Heart left ventricle (tissue), 16 donors: ENCODE results near the gene RWDD1. TPM values are rescaled to one million over a fixed set of nuclear protein-coding genes. Genes with fewer than 3 reads are reported as not detected.
"Not testable (repeated sequence)": the region's sequence is repeated elsewhere in the genome, so short reads cannot be mapped to it uniquely, and the experiment has no call there.

Experiments
- ATAC-seq, 4 donors: fragments of 200-7000 bp; cut with Tn5 transposase; one replicate each; pipeline ENCODE4 v1.9.1; 2020 to 2022; ENCODE audit warnings: moderate library complexity in 4 of 4, mild to moderate bottlenecking in 3 of 4, moderate number of reproducible peaks in 1 of 4
- DNase-seq, 5 donors: peaks; one replicate each; pipeline ENCODE4 v3.0.0-alpha.2; 2020
- H3K27ac ChIP-seq, 12 donors: fragments of 200-600 bp; sonication (generic) in 4 of 12; one replicate each; pipeline versions ENCODE4 v1.5.0 to v1.8.0; 2016 to 2022; ENCODE audit warnings: mild to moderate bottlenecking in 2 of 12
- H3K27me3 ChIP-seq, 9 donors: fragments of 200-600 bp; sonication (generic) in 2 of 9; one replicate each; pipeline versions ENCODE4 v1.5.1 to v1.8.0; 2016 to 2022; ENCODE audit warnings: mild to moderate bottlenecking in 3 of 9
- H3K36me3 ChIP-seq, 9 donors: fragments of 200-600 bp; sonication (generic) in 2 of 9; one replicate each; pipeline versions ENCODE4 v1.5.0 to v1.8.0; 2018 to 2022; ENCODE audit warnings: mild to moderate bottlenecking in 2 of 9
- H3K4me1 ChIP-seq, 12 donors: fragments of 200-600 bp; sonication (generic) in 4 of 12; one replicate each; pipeline versions ENCODE4 v1.5.0 to v1.8.0; 2016 to 2022; ENCODE audit warnings: mild to moderate bottlenecking in 3 of 12
- H3K4me3 ChIP-seq, 12 donors: fragments of 200-600 bp; sonication (generic) in 4 of 12; one replicate each; pipeline versions ENCODE4 v1.5.0 to v1.8.0; 2017 to 2022; ENCODE audit warnings: mild to moderate bottlenecking in 9 of 12, moderate library complexity in 4 of 12
- H3K9me3 ChIP-seq, 12 donors: fragments of 200-600 bp; sonication (generic) in 4 of 12; one replicate each; pipeline versions ENCODE4 v1.5.0 to v1.8.0; 2016 to 2022; ENCODE audit warnings: mild to moderate bottlenecking in 1 of 12
- POLR2A ChIP-seq, 2 donors: fragments of 450-650 bp; IDR thresholded peaks; one replicate each; pipeline ENCODE4 v1.6.1; 2017; ENCODE audit warnings: antibody characterized with exemption in 2 of 2, mild to moderate bottlenecking in 2 of 2, moderate library complexity in 2 of 2
- WGBS, 4 donors: extraction: QIAGEN DNeasy Blood & Tissue Kit in 2 of 4; methylation state at CpG; one replicate each; pipeline versions ENCODE4 v1.1.5 to v1.1.7; 2013 to 2018; 5-methylcytosine and 5-hydroxymethylcytosine counted together
- intact Hi-C, 10 donors: fragments of 100-400 bp; cut with DNase I; formaldehyde crosslinking; loops; one replicate each; pipeline versions ENCODE4 v1.11.1 to v1.14.2; 2022
- polyA plus RNA-seq, 2 donors: library from polyadenylated mRNA; stranded (reverse); fragments of 200-250 nt; gene quantifications; one replicate each; pipeline ENCODE4 v1.2.3, GENCODE V29; 2013
- total RNA-seq, 9 donors: library from RNA; depleted of rRNA in 2 of 9; stranded (reverse); fragments of >200 nt in 2 of 9; fragmentation: NEBNext Ultra II Directional in 3 of 9; extraction: Animal tissue kit (Norgen Biotek cat#: 25700) in 3 of 9; gene quantifications; one replicate each; pipeline versions ENCODE4 v1.1.0 to v1.2.4, GENCODE V29; 2016 to 2023
- TF ChIP-seq, protein P1 (sequence below), 12 donors: fragments of 200-600 bp; sonication (generic) in 4 of 12; IDR thresholded peaks; one replicate each; pipeline versions ENCODE4 v1.5.0 to v1.8.0; 2018 to 2022; ENCODE audit warnings: antibody characterized with exemption in 12 of 12, mild to moderate bottlenecking in 5 of 12
- donor health status: ischemic (EF 13 %, LVEDD 7.1; RV severe dilation, severe dysfunction).
- donor health status: healthy with polysubstance abuse.
- donor health status: DM: no; HTN: yes; CAD: no.
- donor health status: DM: no; HTN: no; CAD: no.
- donor health status: ischemic (EF 25% LVEDD 6.9; RV normal size, moderate dysfunction).
- donor health status: ischemic (EF 25% LVEDD 5.7; RV mildly dilated, moderate dysfunction).
- donor health status: healthy.
- donor health status: DM: yes; HTN: yes; CAD: no.
- donor health status: ischemic (EF 35%, LVEDD 5.7; RV mildly dilated, moderate dysfunction).
- donor health status: nonischemic (EF 11% LVEDD 7.7; RV severe dilation, severe dysfunction).
- donor health status: DM: yes; HTN: yes; CAD: no.
- donor health status: PGD.
- donor health status: ischemic (EF 29% LVEDD 5.4; RV normal size, mild dysfunction).
- donor health status: nonischemic (EF 23%, LVEDD 6.1; RV moderate dilation, normal function).

Gene RWDD1
- total and polyA plus RNA-seq, 11 donors = 35.9 to 124 (median 52.2) TPM

DNA sequence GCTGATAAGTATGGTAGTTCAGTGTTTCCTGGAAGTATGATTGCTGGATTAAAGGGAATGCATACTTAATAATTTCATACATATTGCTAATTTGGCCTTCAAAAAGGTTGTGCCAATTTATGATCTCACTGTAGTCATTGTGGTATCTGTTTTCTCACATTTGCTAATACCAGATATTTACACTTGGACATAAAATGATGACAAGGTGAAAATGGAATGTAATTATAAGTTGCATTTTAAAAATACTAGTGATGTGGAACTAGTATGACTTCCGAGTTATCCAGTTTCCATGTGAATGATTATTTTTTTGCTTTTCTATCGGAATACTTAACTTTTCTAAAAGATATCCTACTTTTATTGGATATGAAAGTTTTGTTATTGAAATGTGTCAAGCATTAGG, 15.4 kb downstream of the RWDD1 start:
- DNase-seq (no peak), ATAC-seq (no peak)
- Histone ChIP-seq H3K36me3 (peaks cover 0 to 100% (median 79%) of the 10 kb centered on the region in 9 donors), H3K27ac (no peak overlapping the region), H3K4me3 (no peak overlapping the region), H3K9me3 (no peaks in the 10 kb centered on the region), H3K4me1 (no peaks in the 10 kb centered on the region), H3K27me3 (no peaks in the 10 kb centered on the region)
- WGBS, 4 donors = 97 to 98% (median 98%) methylated on average over 2 of the region's 2 CpGs
- no peak for TF ChIP-seq POLR2A (IDR thresholded peaks at IDR 0.05)
- TF ChIP-seq, protein P1, sequence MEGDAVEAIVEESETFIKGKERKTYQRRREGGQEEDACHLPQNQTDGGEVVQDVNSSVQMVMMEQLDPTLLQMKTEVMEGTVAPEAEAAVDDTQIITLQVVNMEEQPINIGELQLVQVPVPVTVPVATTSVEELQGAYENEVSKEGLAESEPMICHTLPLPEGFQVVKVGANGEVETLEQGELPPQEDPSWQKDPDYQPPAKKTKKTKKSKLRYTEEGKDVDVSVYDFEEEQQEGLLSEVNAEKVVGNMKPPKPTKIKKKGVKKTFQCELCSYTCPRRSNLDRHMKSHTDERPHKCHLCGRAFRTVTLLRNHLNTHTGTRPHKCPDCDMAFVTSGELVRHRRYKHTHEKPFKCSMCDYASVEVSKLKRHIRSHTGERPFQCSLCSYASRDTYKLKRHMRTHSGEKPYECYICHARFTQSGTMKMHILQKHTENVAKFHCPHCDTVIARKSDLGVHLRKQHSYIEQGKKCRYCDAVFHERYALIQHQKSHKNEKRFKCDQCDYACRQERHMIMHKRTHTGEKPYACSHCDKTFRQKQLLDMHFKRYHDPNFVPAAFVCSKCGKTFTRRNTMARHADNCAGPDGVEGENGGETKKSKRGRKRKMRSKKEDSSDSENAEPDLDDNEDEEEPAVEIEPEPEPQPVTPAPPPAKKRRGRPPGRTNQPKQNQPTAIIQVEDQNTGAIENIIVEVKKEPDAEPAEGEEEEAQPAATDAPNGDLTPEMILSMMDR (IDR thresholded peaks at IDR 0.05) = no peak
- intact Hi-C loops = no loop called here

DNA sequence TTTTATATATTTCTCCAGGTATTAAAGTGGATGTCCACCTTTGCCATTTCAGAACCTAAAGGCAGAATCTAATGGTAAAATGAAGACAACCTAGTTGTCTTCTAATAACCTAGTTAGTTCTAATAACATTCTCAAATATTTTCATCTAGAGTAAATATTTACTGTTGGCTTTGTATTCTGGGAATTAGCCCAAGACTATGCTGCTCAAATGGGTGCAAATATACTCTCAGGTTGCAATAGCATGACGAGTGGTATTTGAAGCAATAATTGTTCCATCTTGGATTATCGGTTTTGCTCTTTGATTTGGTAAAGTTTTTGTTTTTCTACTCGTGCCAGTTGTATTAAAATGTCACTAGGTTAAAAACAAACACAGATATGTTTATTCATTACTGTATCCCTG, 23.9 kb downstream of the RWDD1 start:
- intact Hi-C loops = no loop called here
- H3K36me3 ChIP-seq = peaks cover 0 to 91% (median 60%) of the 10 kb centered on the region in 9 donors
- 89 to 97% (median 90%) methylated on average over 3 of the region's 3 CpGs for WGBS, 4 donors

GRCh38 chr6:116596815-116597214, 25.5 kb downstream of the RWDD1 start:
- DNase-seq = no peak
- intact Hi-C loops = no loop called here
- Histone ChIP-seq H3K4me1 (no peaks in the 10 kb centered on the region), H3K36me3 (peaks cover 0 to 88% (median 44%) of the 10 kb centered on the region in 9 donors), H3K27ac (no peak overlapping the region), H3K9me3 (no peaks in the 10 kb centered on the region), H3K4me3 (no peak overlapping the region), H3K27me3 (no peaks in the 10 kb centered on the region)
- no peak for TF ChIP-seq POLR2A (IDR thresholded peaks at IDR 0.05)
- TF ChIP-seq, protein P1 (IDR thresholded peaks at IDR 0.05) = no peak
- ATAC-seq = no peak
- WGBS, 4 donors = 74 to 83% (median 77%) methylated on average over 4 of the region's 4 CpGs

More for the DNA sequence above, 23.9 kb downstream of the RWDD1 start:
- Histone ChIP-seq H3K27ac (no peak overlapping the region), H3K4me1 (no peaks in the 10 kb centered on the region), H3K4me3 (no peak overlapping the region), H3K9me3 (no peaks in the 10 kb centered on the region), H3K27me3 (no peaks in the 10 kb centered on the region)
- ATAC-seq = no peak
- DNase-seq = no peak
- TF ChIP-seq POLR2A (IDR thresholded peaks at IDR 0.05) = no peak
- TF ChIP-seq, protein P1 (IDR thresholded peaks at IDR 0.05) = no peak

DNA sequence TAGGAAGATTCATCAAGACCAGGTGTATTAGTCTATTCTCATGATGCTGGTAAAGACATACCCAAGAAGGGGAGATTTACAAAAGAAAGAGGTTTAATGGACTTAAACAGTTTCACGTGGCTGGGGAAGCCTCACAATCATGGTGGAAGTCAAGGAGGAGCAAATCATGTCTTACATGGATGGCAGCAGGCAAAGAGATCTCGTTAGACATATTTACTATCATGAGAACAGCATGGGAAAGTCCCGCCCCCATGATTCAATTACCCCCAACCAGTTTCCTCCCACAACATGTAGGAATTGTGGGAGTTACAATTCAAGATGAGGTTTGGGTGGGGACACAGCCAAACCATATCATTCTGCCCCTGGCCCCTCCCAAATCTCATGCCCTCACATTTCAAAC, 32.6 kb downstream of the RWDD1 start:
- H3K36me3 ChIP-seq = peaks cover 0 to 36% (median 4%) of the 10 kb centered on the region in 9 donors
- H3K9me3 ChIP-seq, ATAC-seq, H3K4me3 ChIP-seq, H3K27ac ChIP-seq, intact Hi-C loops, H3K27me3 ChIP-seq, DNase-seq, H3K4me1 ChIP-seq: not testable (repeated sequence)
- 87 to 96% (median 94%) methylated on average over 3 of the region's 3 CpGs for WGBS, 4 donors

DNA sequence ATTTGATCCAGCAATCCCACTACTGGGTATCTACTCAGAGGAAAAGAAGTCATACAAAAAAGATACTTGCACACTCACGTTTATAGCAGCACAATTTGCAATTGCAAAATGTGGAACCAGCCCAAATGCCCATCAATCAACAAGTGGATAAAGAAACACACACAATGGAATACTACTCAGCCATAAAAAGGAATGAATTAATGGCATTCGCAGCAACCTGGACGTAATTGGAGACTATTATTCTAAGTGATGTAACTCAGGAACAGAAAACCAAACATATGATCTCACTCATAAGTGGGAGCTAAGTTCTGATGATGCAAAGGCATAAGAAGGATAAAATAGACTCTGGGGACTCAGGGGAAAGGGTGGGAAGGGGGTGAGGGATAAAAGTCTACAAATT, 33.6 kb downstream of the RWDD1 start:
- H3K27me3 ChIP-seq, DNase-seq, H3K9me3 ChIP-seq, H3K4me1 ChIP-seq, ATAC-seq, H3K27ac ChIP-seq, intact Hi-C loops, H3K4me3 ChIP-seq: not testable (repeated sequence)
- H3K36me3 ChIP-seq = peaks cover 0 to 28% (median 4%) of the 10 kb centered on the region in 9 donors
- WGBS, 4 donors = 89 to 95% (median 93%) methylated on average over 3 of the region's 3 CpGs
